H7 (cell line): ENCODE measurements around the gene DLST. TPM values are rescaled to one million over a fixed set of nuclear protein-coding genes. Genes with fewer than 3 reads are reported as not detected.

Experiments used
- DNase-seq: peaks from one replicate; pipeline ENCODE4 v3.0.0; 2012
- H3K27me3 ChIP-seq: 2 replicates; pipeline ENCODE4 v1.6.0; 2011; ENCODE audit warnings: mild to moderate bottlenecking, low read length; ENCODE audit not compliant: control insufficient read depth, insufficient read depth
- H3K36me3 ChIP-seq: replicated peaks from 2 replicates; pipeline ENCODE4 v1.5.1; 2011; ENCODE audit warnings: low read length; ENCODE audit not compliant: control insufficient read depth, insufficient read depth
- H3K4me3 ChIP-seq: 2 replicates; pipeline ENCODE4 v1.5.1; 2011; ENCODE audit warnings: low read depth, mild to moderate bottlenecking, control low read depth, low read length, moderate library complexity; ENCODE audit not compliant: insufficient read depth
- total RNA-seq: library from RNA; depleted of rRNA; stranded (reverse); fragments of >200 nt; shearing (Covaris generic); gene quantifications from 2 replicates; pipeline ENCODE4 v1.2.3, GENCODE V29; 2014

DLST gene
- total RNA-seq, 1 experiment from 2014 or later = 71.0 TPM

GRCh38 chr14:74853581-74853980, 28.1 kb upstream of the DLST start:
- H3K4me3 ChIP-seq = no peak overlapping the region
- no peak for DNase-seq

DNA sequence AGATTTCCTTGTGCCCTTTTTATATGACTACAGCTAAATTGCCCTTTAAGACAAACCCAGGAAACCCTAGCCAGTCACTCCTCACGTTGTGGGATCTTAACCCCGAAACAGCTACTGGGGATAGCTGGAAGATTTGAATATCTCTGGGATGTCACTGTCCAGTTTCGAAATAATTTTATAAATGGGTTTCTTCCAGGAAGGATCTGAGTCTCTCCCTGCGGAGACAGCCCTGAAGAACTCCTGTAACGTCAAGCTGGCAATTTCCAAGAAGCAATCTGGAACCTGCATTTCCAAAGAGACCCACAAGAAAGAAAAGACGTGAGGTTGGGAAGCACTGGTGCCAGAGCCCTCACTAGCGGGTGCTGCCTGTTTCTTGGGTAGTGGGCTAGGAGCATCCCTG, 26.7 kb upstream of the DLST start:
- no peak overlapping the region for H3K4me3 ChIP-seq
- H3K27me3 ChIP-seq = no peaks in the 10 kb centered on the region
- no peak for DNase-seq
- H3K36me3 ChIP-seq = no peaks in the 10 kb centered on the region

More at GRCh38 chr14:74853581-74853980, 28.1 kb upstream of the DLST start:
- H3K36me3 ChIP-seq = no peaks in the 10 kb centered on the region
- H3K27me3 ChIP-seq = no peaks in the 10 kb centered on the region

DNA sequence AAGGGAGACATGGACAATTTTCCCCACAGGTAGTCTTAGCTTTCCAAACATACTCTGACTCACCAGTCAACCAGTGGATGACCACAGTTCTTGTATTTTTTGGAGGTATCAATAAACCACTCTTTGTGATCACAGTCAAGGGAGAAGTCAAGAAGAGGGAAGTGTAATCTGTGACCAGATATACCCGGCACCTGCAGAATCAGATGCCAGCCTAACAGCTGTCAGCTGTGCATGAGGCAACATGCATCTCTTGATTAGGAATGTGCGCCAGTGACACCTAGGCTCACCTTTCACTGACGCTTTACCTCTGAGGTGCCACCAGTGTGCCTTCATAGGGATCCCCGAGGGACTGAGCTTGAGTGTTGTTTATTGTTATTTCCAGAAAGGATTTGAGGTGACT, 25.8 kb upstream of the DLST start:
- no peak overlapping the region for H3K4me3 ChIP-seq
- no peak for DNase-seq
- no peaks in the 10 kb centered on the region for H3K27me3 ChIP-seq
- no peaks in the 10 kb centered on the region for H3K36me3 ChIP-seq

DNA sequence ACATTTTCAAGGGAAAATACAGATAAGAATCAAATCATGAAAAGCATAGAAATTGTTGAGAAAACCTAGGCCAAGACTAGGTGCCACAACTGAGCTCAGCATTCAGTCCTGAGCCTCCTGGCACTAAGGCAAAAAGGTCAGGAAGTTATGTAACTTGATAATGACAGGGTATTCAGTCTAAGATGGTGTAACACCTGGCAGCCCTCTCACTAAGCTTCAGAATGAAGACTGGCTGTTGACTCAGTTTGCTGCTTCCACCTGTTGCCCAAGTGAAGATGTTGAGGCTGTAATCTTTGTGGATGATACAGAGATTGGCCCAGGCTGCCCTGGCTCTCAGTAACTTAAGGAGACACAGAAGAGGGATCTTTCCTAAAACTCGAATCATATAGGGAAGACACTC, 25.4 kb upstream of the DLST start:
- Histone ChIP-seq H3K4me3 (no peak overlapping the region), H3K27me3 (no peaks in the 10 kb centered on the region), H3K36me3 (no peaks in the 10 kb centered on the region)
- no peak for DNase-seq

- Histone ChIP-seq H3K4me3 (no peak overlapping the region), H3K36me3 (no peaks in the 10 kb centered on the region), H3K27me3 (no peaks in the 10 kb centered on the region)
- DNase-seq = no peak
Observed at GRCh38 chr14:74858022-74858421, 23.7 kb upstream of the DLST start.

DNA sequence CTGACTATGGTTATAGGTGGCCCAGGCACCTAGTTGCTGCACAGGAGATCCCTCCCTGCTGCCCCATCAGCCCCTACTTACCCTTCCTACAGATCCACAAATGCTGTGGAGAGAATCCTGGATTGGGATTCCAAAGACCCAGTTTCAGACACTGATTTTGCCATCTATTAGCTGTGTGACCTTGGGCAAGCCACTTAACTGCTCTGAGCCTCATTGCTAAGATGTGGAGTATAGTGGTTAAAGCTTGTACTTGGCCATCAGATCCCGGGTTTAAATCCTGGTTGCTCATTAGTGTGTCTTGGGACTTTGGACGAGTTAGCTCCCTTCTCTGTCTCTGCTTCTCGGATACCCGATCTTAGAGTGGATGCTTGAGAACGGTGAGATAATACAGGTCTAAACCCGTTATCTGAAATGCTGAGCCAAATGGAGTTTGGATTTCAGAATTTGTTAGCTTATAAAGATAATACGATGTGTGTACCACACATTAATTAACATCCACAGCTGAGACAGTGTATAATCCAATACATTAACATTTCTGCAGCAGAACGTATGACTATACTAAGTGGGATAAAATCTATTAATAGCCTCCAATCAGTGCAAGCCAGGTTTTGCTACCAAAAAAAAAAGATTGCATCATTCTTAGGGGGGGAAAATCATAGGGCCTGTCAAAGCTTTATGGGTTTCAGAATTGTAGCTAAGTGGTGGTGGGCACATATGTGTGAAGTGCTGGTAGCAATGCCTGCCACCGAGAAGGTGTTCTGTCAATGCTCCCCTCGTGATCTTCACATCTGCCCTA, 21.8 kb upstream of the DLST start:
- Histone ChIP-seq H3K27me3 (no peaks in the 10 kb centered on the region), H3K36me3 (no peaks in the 10 kb centered on the region), H3K4me3 (no peak overlapping the region)
- DNase-seq = no peak

DNA sequence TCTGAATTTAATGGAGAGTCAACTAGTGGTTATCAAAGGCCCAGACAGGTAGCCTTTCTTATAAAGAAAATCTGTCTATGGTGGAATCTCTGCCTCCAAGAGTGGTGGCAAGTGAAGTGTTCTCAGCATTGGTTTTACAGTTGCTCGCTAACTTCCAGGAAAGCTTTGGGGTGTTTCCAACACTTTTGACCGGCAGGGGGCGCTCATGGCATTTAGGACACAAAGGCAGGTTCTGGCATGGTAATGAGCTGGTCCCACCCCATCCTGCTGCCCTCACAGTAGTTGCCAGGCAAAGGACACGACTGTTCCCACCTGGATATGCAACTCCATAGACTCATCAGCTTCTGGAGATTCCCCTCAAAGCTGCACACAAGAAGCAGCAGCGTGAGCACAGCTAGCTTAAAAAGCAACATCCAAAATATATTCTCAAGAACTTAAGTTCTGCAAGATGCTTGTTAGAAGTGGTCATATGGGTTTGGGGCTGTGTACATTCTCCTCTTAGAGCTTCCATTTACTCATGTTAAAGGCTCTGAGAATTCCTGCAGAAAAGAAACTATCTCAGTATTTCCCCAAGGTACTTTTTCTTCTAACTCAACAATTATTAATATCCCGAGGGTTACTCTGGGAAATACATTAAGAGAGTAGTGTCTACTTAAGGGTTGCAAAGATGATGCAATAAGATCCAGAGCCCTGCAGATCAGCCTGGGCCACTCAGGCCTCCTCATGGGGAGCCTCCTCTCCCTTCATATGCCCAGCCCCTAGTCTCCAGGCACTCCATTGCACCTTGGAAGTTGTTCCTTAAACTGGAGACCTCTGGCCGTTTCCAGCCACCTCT, 20.6 kb upstream of the DLST start:
- Histone ChIP-seq H3K27me3 (no peaks in the 10 kb centered on the region), H3K36me3 (no peaks in the 10 kb centered on the region), H3K4me3 (no peak overlapping the region)
- peak; percentile 88 for DNase-seq

GRCh38 chr14:74861734-74862090, 20.0 kb upstream of the DLST start:
- Histone ChIP-seq H3K4me3 (no peak overlapping the region), H3K36me3 (no peaks in the 10 kb centered on the region), H3K27me3 (no peaks in the 10 kb centered on the region)
- DNase-seq = no peak

GRCh38 chr14:74863274-74863673, 18.4 kb upstream of the DLST start:
- no peaks in the 10 kb centered on the region for H3K27me3 ChIP-seq
- H3K36me3 ChIP-seq = no peaks in the 10 kb centered on the region
- DNase-seq = no peak
- no peak overlapping the region for H3K4me3 ChIP-seq

DNA sequence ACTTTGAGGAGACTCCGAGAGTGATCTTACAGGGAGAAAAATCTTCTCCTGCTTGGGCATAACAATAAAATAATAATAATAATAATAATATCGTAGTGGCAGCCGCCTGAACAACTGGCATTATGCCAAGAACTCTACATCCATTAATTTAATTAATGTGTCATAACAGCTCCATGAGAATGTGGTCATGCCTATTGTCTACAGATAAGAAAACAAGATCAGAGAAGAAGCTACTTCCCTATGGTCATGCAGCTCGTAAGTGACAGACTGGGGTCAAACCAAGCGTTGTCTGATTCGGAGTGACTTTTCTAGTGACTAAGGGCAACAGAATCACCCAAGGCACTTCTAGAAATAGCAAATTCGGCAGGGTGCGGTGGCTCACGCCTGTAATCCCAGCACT, 17.5 kb upstream of the DLST start:
- Histone ChIP-seq H3K4me3 (no peak overlapping the region), H3K27me3 (no peaks in the 10 kb centered on the region), H3K36me3 (no peaks in the 10 kb centered on the region)
- no peak for DNase-seq

DNA sequence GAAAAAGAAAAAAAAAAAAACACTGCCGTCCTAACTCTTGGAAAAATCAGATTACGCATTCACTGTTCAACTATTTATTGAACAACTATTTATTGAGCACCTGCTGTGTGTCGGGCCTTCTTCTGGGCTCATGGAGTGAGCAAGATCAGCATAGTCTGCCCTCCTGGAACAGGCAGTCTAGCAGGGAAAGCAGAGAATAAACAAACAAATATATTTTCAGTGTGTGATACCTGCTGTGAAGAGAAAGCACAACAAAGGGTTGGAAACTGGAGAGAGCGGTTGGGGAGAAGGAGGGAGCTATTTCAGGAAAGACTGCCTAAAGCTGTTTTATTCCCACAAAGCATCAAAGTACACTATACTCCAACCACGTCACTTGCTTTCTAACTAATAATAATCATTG, 16.6 kb upstream of the DLST start:
- H3K27me3 ChIP-seq = no peaks in the 10 kb centered on the region
- H3K36me3 ChIP-seq = no peaks in the 10 kb centered on the region
- H3K4me3 ChIP-seq = no peak overlapping the region
- no peak for DNase-seq

DNA sequence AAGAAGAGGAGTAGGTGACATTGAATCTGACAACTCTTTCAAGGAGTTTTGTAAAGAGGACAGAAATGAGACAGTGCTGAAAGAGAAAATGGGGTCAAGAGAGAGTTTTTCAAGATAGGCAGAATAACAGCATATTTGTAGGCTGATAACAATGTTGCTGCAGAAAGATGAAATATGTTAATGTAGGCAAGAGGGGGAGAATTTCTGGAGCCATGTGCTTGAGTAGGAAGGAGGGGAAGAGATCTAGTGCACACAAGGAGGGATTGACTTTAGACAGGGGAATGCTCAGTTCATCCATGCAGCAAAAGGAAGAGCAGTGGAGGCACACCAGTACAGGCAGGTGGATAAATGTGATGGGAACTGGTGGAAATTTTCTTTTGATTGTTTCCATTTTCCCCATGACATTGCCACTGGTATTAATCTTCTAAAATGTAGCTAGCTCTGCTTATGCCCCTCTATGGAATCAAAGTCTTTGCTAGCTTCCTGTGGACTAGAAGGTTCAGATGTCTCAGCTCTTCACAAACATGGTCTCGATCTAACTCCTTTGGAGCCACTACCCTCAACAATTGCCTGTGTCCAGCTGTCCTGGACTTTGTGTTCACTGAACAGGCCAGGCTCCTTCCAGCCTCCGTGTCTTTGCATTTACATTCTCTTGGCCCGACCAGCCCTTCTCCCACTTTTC, 14.9 kb upstream of the DLST start:
- Histone ChIP-seq H3K4me3 (no peak overlapping the region), H3K27me3 (no peaks in the 10 kb centered on the region), H3K36me3 (no peaks in the 10 kb centered on the region)
- DNase-seq = no peak

- Histone ChIP-seq H3K36me3 (no peaks in the 10 kb centered on the region), H3K4me3 (no peak overlapping the region), H3K27me3 (no peaks in the 10 kb centered on the region)
- DNase-seq = no peak
Observed at GRCh38 chr14:74867673-74868072, 14.0 kb upstream of the DLST start.

GRCh38 chr14:74868739-74869138, 13.0 kb upstream of the DLST start:
- Histone ChIP-seq H3K36me3 (no peaks in the 10 kb centered on the region), H3K27me3 (no peaks in the 10 kb centered on the region), H3K4me3 (no peak overlapping the region)
- no peak for DNase-seq

GRCh38 chr14:74871819-74872218, 9.9 kb upstream of the DLST start:
- no peak for DNase-seq
- H3K36me3 ChIP-seq = no peaks in the 10 kb centered on the region

More at GRCh38 chr14:74871819-74872218, 9.9 kb upstream of the DLST start:
- H3K4me3 ChIP-seq = no peak overlapping the region
- no peaks in the 10 kb centered on the region for H3K27me3 ChIP-seq
